Measurements from ENCODE around the gene RASD1. TPM values are rescaled to one million over a fixed set of nuclear protein-coding genes. Genes with fewer than 3 reads are reported as not detected.
A peak's percentile ranks its signal among the peaks of the same experiment; 100 is the strongest.

RASD1 gene, protein sequence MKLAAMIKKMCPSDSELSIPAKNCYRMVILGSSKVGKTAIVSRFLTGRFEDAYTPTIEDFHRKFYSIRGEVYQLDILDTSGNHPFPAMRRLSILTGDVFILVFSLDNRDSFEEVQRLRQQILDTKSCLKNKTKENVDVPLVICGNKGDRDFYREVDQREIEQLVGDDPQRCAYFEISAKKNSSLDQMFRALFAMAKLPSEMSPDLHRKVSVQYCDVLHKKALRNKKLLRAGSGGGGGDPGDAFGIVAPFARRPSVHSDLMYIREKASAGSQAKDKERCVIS
- 4.6 and 5.6 TPM in 2 replicates for total RNA-seq
- long read RNA-seq = 0 reads

DNA sequence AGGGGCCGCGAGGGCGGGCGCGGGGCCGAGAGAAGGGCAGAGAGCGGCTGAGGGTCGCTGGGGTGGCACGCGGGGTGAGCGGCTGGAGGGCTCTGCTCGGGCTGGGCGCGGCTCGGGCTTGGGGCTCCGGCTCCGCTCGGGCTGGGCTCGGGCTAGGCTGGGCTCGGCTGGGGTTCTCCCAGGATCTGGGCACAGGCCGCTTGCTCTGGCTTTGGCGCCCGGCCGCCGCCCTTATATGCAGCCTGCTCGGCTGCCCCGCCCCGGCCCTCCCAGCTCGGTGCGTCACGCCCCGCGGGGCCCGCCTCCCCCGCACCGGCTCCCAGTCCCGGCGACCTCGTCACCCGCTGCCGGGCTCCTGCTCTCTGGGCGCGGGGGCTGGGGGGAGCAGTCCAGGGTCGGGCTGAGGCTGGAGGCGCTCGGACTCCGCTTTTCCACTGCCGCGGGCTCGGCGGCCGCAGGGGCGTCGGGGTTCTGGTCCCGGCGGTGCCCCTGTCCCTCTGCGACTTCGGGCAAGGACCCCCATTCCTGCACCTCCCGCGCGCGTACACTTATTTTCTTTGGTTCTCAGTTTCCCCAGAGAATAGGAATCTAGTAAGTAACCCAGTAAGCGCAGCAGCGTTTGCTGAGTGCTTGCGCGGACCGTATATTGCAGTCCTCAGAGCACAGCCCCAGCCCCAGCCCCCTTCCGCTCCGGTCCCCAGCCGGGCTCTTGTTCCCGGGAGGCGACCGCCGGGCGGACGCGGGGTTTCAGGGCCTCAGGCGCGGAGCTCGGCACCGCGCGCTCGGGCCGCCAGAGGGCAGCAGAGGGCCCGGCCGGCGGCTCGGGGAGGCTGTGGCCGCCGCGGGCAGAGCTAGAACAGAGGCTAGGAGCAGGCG, at the start of gene RASD1:
RASD1 (minus strand) TSS at position 207 of the 876 bp plus-strand sequence. CDS start 214 bp downstream, outside the sequence.
- peaks cover 32% of the 10 kb centered on the region for H3K27me3 Mint-ChIP-seq
- H3K9me3 Mint-ChIP-seq (ENCODE audit: low read depth) = no peaks in the 10 kb centered on the region
- TF ChIP-seq, protein P1, sequence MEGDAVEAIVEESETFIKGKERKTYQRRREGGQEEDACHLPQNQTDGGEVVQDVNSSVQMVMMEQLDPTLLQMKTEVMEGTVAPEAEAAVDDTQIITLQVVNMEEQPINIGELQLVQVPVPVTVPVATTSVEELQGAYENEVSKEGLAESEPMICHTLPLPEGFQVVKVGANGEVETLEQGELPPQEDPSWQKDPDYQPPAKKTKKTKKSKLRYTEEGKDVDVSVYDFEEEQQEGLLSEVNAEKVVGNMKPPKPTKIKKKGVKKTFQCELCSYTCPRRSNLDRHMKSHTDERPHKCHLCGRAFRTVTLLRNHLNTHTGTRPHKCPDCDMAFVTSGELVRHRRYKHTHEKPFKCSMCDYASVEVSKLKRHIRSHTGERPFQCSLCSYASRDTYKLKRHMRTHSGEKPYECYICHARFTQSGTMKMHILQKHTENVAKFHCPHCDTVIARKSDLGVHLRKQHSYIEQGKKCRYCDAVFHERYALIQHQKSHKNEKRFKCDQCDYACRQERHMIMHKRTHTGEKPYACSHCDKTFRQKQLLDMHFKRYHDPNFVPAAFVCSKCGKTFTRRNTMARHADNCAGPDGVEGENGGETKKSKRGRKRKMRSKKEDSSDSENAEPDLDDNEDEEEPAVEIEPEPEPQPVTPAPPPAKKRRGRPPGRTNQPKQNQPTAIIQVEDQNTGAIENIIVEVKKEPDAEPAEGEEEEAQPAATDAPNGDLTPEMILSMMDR (IDR thresholded peaks at IDR 0.05; ENCODE audit: unreplicated experiment) = peak; percentile 99
- peaks cover 5% of the 10 kb centered on the region for H3K4me1 Mint-ChIP-seq (ENCODE audit: low read depth)
- H3K36me3 Mint-ChIP-seq (ENCODE audit: insufficient read depth) = peaks cover 10% of the 10 kb centered on the region
- peak; percentile 79 for DNase-seq (ENCODE audit: low spot score, unreplicated experiment)
- H3K4me3 Mint-ChIP-seq (ENCODE audit: low read depth) = peak within 1 kb of the TSS; percentile 71
- peak within 1 kb of the TSS; percentile 39 for H3K27ac Mint-ChIP-seq

DNA sequence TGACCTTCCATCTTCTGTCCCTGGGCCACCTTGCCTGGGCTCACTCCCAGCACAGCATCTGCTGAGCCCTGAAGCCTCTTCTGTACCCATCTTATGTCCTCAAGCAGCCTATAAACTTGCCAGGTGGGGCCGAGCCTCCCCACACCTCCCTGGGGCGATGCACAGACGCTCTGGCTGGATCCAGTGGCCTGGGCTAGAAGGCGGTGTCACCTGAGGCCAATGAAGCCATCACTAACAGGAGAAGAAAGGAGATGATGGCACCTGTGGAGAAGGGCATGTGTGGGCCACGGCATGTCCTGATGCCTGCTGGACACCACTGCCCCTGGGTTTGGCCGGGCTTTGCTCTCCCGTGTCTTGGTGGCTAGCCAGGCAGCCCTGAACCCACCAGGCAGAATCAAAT, 49.8 kb upstream of the RASD1 start:
- H3K9me3 Mint-ChIP-seq (ENCODE audit: low read depth) = no peaks in the 10 kb centered on the region
- no peak for DNase-seq (ENCODE audit: low spot score, unreplicated experiment)
- TF ChIP-seq, protein P1 (IDR thresholded peaks at IDR 0.05; ENCODE audit: unreplicated experiment) = no peak
- H3K36me3 Mint-ChIP-seq (ENCODE audit: insufficient read depth) = peaks cover 2% of the 10 kb centered on the region
- H3K27ac Mint-ChIP-seq = no peak overlapping the region
- peaks cover 7% of the 10 kb centered on the region for H3K4me1 Mint-ChIP-seq (ENCODE audit: low read depth)
- no peaks in the 10 kb centered on the region for H3K27me3 Mint-ChIP-seq
- H3K4me3 Mint-ChIP-seq (ENCODE audit: low read depth) = no peak overlapping the region

DNA sequence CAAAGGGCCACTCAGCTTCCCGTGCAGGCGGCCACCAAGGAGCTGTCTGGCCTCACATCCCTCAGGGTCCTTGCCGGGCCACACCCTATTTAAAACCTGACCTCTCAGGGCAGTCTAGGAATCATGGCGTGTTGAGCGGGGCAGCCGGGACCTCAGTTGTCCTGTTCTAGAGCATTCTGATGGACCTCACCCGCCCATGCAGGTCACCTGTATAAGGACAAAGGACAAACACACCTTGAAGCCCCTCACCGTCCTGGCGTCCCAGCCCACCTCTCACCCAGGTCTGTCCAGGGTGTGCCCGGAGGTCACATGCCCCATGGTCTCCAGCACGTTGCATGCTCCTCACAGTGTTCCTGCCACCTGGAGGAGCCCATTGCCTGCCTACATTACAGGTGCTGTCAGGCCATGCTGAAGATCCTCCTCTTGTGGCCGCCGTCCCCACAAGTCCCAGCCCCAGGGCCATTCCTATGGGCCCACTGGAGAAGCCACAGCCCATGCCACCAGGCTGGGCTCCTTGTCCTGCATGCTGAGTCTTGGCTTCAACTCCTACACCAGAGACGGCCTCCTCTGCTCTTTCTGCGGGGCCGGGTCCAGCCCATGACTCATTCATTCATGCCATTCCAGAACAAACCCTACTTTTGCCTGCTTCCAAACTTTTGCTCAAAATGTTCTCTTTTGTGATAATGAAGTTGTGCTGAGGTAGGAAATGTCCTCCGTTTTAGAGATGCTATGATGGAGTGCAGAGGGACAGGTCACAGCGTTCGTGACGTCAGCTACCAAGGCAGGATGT, 49.0 kb upstream of the RASD1 start:
- DNase-seq (ENCODE audit: low spot score, unreplicated experiment) = no peak
- H3K4me3 Mint-ChIP-seq (ENCODE audit: low read depth) = no peak overlapping the region
- peaks cover 5% of the 10 kb centered on the region for H3K4me1 Mint-ChIP-seq (ENCODE audit: low read depth)
- H3K9me3 Mint-ChIP-seq (ENCODE audit: low read depth) = no peaks in the 10 kb centered on the region
- no peaks in the 10 kb centered on the region for H3K27me3 Mint-ChIP-seq
- TF ChIP-seq, protein P1 (IDR thresholded peaks at IDR 0.05; ENCODE audit: unreplicated experiment) = no peak
- H3K36me3 Mint-ChIP-seq (ENCODE audit: insufficient read depth) = peaks cover 2% of the 10 kb centered on the region
- no peak overlapping the region for H3K27ac Mint-ChIP-seq

DNA sequence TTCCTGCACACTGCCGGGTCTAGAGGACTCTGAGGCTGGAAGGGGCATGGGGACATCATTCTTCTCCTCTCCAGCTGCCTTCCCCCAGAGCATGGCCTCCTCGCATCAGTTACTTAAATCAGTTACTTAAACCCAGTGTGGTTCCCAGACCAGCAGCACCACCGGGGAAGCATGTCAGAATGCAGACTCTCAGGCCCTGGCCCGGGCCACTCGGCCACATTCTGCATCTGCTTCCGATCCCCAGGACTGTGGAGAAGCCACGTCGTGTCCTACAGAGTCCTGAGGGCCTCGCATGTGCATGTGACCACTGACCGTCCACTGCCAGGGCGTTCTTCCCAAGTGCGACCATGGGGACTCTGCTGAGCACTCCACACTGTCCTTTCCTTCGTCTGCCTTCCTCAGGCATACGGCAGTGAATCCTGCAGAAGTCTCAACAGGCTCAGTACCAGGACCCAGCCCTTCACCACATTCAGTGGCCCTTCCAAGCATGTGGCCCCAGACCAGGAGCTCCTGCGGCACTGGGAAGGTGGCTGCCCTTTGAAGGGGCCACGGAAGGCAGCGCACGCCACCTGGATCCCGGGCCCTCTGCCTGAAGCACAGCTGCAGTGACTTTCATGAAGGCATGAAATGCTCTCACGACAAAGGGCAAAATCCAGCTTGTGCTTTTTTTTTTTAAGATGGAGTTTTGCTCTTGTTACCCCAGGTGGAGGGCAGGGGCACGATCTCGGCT, 46.9 kb upstream of the RASD1 start:
- no peak for DNase-seq (ENCODE audit: low spot score, unreplicated experiment)
- no peaks in the 10 kb centered on the region for H3K27me3 Mint-ChIP-seq
- peaks cover 2% of the 10 kb centered on the region for H3K36me3 Mint-ChIP-seq (ENCODE audit: insufficient read depth)
- no peaks in the 10 kb centered on the region for H3K9me3 Mint-ChIP-seq (ENCODE audit: low read depth)
- H3K4me3 Mint-ChIP-seq (ENCODE audit: low read depth) = no peak overlapping the region
- TF ChIP-seq, protein P1 (IDR thresholded peaks at IDR 0.05; ENCODE audit: unreplicated experiment) = no peak
- H3K4me1 Mint-ChIP-seq (ENCODE audit: low read depth) = peaks cover 19% of the 10 kb centered on the region
- H3K27ac Mint-ChIP-seq = no peak overlapping the region

All from progenitor cell of endocrine pancreas (in vitro differentiated cells).